Erythroblast (primary cell): Measurements from ENCODE around the gene GFRA4.

Source experiments
- GATA1 ChIP-seq: IDR thresholded peaks from 2 replicates; pipeline ENCODE4 v1.6.1; 2011; ENCODE audit warnings: low read depth, mild to moderate bottlenecking, control low read depth, low read length, moderate library complexity
- POLR2A ChIP-seq: IDR thresholded peaks from 2 replicates; pipeline ENCODE4 v1.6.1; 2011; ENCODE audit warnings: mild to moderate bottlenecking, low read length

- TF ChIP-seq POLR2A = no peak
- TF ChIP-seq GATA1 = no peak
Measured at GRCh38 chr20:3681352-3681930, 18.2 kb upstream of the GFRA4 start.
